ENCODE data around the gene KNTC1.

DNA sequence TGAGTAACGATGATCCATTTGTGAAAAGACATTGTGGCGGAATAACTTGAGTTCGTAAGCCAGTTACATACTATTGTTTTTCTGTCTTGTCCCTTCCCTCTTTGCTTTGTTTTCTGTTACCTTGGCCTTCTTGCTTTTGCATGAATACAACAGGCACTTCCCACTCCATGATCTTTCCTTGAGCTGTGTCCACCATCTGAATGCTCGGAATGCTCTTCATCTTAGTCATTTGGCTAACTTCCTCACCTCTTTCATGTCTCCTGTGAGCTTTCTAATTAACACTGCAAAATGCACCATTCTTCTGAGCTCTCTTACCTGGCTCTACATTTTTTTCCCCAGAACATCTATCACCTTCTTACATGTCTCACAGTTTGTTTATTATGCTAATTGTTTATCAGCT lies 10.0 kb downstream of the KNTC1 start:
- TF ChIP-seq, protein P1, sequence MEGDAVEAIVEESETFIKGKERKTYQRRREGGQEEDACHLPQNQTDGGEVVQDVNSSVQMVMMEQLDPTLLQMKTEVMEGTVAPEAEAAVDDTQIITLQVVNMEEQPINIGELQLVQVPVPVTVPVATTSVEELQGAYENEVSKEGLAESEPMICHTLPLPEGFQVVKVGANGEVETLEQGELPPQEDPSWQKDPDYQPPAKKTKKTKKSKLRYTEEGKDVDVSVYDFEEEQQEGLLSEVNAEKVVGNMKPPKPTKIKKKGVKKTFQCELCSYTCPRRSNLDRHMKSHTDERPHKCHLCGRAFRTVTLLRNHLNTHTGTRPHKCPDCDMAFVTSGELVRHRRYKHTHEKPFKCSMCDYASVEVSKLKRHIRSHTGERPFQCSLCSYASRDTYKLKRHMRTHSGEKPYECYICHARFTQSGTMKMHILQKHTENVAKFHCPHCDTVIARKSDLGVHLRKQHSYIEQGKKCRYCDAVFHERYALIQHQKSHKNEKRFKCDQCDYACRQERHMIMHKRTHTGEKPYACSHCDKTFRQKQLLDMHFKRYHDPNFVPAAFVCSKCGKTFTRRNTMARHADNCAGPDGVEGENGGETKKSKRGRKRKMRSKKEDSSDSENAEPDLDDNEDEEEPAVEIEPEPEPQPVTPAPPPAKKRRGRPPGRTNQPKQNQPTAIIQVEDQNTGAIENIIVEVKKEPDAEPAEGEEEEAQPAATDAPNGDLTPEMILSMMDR (IDR thresholded peaks at IDR 0.05): no peak
- TF ChIP-seq POLR2A (IDR thresholded peaks at IDR 0.05): no peak

Data from uterus (tissue), 2 donors.